HG02973 (cell line): ENCODE measurements around the gene CORO2B.
"Not testable (repeated sequence)": the region's sequence is repeated elsewhere in the genome, so short reads cannot be mapped to it uniquely, and the experiment has no call there.

Experiments used
- ATAC-seq: cut with Tn5 transposase; IDR thresholded peaks from one replicate; pipeline ENCODE4 v1.9.1; 2021; ENCODE audit warnings: moderate library complexity; ENCODE audit not compliant: unreplicated experiment

Gene CORO2B

DNA sequence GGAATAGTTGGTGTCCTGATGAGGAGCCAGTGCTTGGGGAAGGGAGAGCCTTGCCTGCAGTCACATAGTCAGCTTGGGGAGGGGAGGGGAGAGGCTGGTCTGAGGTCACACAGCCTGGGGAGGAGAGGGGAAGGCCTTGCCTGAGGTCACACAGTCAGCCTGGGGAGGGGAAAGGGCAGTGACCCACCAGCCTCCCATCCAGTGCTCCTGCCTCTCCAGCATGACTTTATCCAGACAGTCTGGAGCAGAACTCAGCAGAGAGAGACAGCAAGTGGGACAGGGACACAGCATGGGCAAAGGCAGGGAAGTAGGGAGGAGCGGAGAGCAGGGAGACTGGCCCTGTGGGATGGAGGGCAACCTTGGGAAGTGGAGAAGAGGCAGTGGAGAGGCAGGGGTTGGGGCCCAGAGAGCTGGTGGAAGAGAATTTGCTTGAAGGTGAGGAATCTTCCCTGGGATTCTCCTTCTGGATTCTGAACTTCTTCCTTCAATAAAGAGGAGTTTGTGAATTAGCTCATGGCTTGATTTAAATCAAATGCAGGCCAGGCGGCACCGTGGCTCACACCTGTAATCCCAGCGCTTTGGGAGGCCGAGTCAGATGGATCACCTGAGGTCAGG lies 64.5 kb downstream of the CORO2B start:
- no peak for ATAC-seq

DNA sequence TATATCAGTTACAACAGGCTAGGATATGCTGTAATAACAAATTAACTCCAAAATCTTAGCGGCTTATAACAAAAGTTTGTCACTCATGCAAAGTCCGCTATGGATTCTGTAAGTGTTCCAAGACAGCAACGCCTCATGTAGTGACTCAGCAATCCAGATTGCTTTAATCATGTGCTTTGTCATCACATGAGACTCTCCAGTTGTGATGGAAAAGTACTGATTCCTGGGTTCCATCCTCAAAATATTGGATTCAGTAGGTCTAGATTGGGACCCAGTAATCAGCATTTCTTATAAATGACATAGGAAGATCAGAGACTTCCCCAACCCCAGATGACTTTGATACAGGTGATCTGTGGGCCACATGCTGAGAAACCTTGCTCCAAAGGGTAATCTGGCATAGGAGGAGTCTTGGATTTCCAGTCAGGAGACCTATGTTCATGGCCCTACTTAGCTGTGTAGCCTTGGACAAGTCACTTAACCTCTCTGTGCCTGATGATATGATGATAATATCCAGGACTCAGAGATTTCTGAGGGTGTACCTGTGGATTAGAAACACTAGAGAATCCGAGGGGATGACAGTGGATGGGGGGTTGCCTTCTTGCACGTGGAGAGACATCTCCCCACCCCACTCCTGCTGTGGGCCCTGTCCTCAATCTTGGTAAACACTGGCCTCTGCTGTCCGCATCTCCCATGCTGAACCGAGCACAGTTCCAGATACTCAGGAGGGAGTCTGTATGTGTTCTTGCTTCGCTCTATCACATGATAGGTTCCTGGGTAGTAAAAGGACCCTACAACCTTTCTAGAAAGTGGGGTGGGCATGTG lies 65.5 kb downstream of the CORO2B start:
- ATAC-seq: no peak

DNA sequence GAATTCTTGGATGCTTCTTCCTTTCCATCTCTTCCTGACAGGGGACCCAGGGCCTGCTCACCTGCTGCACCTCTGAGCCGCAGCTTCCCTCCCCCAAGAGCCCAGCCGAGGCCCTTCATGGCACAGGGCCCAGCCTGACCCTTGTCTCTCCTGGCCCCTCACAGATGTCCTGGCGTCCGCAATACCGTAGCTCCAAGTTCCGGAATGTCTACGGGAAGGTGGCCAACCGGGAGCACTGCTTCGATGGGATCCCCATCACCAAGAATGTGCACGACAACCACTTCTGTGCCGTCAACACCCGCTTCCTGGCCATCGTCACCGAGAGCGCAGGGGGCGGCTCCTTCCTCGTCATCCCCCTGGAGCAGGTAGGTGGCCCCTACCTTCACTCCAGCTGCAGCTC lies 66.2 kb downstream of the CORO2B start:
- no peak for ATAC-seq

GRCh38 chr15:68646156-68646555 lies 67.4 kb downstream of the CORO2B start:
- no peak for ATAC-seq

DNA sequence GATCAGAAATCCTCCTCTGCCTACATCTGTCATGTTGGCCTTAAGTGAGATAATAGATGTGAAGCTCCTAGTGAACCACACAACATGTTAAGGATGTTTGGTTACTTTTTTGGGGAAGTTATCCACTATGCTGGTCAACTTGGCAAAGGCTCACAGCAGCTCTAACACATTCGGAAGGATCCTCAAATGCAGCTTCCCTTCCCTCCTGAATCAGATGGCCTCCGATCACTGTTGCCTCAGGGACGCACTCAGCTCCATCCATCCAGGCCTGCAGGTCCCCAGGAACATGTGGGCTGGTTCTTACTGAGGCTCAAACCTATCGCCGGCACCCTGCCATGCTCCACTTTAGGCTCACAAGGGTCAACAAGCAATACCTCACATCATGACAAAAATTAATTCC lies 67.9 kb downstream of the CORO2B start:
- ATAC-seq: no peak

DNA sequence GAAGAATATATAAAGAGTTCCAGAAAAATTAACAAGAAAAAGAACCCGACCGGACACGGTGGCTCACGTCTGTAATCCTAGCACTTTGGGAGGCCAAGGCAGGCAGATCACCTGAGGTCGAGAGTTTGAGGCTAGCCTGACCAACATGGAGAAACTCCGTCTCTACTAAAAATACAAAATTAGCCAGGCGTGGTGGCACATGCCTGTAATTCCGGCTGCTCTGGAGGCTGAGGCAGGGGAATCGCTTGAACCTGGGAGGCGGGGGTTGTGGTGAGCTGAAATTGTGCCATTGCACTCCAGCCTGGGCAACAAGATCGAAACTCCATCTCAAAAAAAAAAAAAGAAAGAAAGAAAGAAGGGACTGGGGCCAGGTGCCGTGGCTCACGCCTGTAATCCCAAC lies 68.6 kb downstream of the CORO2B start:
- not testable (repeated sequence) for ATAC-seq

DNA sequence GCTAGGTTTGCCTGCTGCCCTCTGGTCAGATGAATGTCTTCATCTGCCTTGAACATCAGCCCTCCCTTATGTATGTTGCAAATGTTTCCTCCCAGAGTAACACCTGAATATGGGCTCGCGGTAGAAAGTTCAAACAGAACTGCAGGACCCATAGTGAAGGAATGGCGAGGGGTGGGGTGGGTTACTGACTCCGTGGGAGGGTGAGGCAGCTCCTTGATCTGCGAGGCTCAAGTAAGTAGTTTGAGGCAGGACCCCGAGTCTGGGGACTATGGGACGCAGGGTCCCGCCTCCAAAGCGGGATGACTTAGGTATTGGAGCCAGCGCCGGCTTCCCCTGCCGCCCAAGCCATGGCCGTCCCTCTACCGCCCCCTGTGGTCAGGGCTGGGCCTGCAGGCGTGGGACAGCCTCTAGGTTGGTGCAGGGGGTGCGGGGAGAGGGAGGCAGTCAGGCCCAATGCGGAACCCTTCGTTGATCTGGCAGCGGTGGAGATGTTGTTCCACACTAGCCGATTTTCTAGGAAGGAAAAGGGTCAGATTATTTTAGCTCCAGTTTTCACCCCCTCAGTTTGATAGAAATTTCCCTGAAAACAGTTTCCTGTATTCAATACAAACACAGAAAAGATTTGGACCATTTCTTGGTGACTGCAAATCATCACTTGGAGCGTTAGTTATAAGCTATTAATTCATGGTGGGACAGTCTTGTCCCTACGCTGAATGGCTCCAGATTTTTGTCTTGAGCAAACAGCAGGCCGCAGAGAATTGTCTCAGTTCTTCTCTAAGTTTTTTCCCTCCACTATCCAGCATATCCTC lies 72.3 kb downstream of the CORO2B start:
- no peak for ATAC-seq

- ATAC-seq: no peak
Measured at GRCh38 chr15:68651916-68652525, 73.2 kb downstream of the CORO2B start.

DNA sequence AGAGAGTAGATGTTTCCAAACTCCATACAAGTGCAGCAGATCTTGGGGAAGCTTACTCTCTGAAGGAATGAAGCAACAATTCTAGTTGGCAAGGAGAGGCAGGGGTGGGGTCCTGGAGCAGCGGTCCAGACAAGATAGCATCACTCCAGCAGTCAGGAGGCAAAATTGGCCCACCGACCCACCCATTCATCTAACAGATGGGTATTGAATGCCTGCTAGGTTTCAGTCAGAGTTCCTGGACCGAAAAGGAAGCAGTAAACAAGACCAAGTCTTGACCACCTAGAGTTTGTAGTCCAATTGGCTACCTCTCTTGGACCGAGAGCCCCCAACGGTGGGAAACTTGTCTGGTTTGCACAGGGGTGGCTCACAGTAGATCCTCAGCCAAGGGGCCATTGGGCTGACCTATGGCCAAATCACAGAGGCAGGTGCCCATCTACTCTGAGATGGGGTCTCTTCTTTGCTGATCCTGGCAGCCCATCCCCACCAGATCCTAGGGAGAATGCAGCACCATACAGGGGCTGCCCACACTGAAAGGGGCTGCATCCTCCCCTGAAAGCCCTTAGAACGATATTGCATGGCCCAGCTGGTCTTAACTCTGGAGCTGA lies 74.3 kb downstream of the CORO2B start:
- ATAC-seq: no peak

DNA sequence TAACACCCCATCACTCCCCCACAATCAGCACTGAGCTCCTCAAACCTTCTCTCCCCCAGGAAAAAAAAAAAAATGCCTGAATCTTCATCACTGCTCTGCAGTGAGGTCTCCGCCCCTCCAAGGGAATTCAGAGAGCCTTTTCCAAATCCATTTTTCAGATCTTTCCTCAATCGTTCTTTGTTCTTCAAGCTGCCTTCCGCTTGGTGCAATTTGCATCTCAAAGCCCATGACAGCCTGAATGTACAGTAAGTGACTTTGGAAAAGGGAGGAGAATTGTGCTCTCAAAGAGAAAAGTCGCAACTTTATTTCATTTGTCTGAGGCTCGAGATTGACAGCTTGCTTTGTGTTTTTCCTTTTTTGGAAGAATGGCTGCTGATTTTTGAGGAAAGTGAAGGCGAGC lies 75.0 kb downstream of the CORO2B start:
- no peak for ATAC-seq

DNA sequence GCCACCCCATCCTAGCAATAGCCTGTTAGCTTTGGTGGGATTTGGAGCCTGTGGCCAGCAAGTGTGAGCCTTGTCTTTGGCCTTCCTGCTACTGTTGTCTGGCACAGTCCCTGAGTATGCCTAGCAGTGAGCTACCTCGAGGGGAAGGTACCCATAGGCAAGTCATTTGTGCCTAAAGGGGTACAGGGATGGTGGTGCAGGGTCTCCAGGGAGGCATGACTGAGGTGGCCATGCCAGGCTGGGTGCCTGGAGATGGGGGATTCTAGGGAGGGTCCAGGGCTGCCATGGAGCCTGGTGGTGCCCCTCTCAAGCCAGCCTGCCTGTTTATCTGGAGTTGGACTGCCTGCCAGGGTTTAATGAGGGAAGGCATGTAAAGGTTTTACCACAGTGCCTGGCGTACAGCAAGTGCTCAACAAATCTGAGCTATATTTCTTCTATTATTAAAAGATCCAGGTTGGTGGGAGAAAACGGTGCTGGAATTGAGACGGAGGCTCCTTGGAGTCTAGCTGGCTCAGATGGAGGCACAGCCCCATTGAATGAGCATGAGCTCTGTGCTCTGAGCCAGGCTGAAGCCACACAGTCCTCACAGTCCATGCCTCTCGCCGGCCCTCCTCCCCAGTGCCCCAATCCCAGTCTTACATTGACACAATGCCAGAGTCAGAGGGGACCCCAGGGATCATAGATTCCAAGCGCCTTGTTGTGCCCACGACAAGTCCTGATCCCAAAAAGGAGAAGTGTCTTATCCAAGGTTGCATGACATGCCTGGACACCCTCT lies 76.2 kb downstream of the CORO2B start:
- ATAC-seq: no peak

DNA sequence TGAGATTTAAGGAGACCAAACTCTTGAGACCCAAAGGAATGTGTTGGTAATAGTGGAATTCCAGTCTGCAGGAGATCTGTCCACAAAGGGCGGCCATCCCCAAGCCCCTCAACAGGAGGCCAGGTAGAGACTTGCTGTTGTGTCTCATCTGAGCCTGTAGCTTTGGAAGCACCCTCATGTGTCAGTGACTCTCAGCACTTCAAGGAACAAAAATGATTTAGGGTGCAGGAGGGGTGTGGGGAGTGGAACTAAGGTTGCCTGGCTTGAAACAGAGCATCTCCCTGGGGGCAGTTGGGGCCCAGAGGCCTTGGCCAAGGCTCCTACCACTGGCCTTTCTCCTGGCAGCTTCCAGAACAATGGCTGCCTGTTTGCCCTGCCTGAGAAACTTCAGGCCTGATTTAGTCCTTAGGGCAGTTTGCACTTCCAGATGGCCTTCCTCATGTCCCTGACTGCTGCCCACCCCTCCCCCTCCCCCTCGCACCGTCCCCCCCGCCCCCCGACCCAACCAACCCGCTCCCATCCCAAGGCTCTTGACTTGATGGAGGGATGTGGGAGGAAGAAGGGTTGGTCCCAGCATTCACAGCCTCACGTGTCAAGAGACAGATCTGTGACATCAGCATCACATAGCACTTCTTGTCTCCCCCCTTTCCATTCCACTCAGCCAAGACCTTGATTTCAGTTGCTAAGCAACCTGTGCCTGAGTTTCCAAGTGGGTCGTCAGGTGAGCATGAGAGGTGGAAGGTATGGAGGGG lies 77.1 kb downstream of the CORO2B start:
- ATAC-seq: no peak

GRCh38 chr15:68656438-68656739 lies 77.6 kb downstream of the CORO2B start:
- no peak for ATAC-seq

DNA sequence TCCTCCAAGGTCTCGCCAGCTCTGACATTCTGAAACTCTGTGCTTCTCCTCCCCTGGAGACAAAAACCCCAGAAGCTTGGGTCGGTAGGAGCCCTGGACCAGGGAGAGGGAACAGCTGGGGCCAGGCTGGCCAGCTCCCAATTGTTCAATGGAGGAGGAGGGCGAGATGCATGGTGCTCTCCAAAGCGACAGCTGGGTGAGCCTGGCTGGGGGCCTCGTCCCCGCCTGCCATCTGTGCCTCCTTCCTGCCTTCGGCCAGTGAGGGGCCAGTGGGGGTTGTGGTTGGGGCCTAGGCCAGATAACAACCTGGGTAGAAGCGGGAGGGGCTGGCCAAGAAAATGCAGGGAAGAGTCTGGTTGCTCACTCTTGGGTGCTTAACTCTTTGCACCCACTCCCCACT lies 79.4 kb downstream of the CORO2B start:
- ATAC-seq: no peak

GRCh38 chr15:68658641-68659358 lies 80.0 kb downstream of the CORO2B start:
- ATAC-seq: no peak

DNA sequence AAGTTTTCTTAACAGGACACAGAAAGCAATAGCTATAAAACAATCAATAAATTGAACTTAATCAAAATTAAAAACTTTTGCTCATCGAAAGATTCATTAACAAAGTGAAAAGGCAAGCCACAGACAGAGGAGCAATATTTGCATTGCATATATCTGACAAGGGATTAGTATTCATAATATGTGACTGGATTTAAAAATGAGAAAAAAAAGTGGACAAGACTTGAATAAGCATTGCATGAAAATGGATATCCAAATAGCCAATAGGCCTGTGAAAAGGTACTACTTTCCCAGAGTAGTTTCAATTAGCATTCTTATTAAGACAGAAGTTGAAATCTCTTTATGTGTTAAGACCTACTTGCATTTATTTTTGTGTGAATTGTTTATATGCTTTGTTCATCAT lies 84.7 kb downstream of the CORO2B start:
- ATAC-seq: no peak

- no peak for ATAC-seq
Measured at GRCh38 chr15:68666120-68666811, 87.5 kb downstream of the CORO2B start.

- ATAC-seq: no peak
Measured at GRCh38 chr15:68666812-68667450, 88.1 kb downstream of the CORO2B start.
